Astrocyte of the cerebellum (primary cell): ENCODE data around the gene EPS8L3.

Experiments used
- DNase-seq: peaks from one replicate; pipeline ENCODE4 v3.0.0-alpha.2; 2011; ENCODE audit warnings: low read depth
- H3K4me3 ChIP-seq: 2 replicates; pipeline ENCODE4 v1.5.1; 2011; ENCODE audit warnings: mild to moderate bottlenecking, low read depth, low read length, moderate library complexity
- CTCF ChIP-seq: IDR thresholded peaks from 2 replicates; pipeline ENCODE4 v1.5.1; 2012; ENCODE audit warnings: low read length, low read depth, moderate library complexity, mild to moderate bottlenecking; ENCODE audit errors: missing control alignments
- in situ Hi-C: cut with HindIII; loops from 2 replicates; pipeline ENCODE4 v1.10.0; 2017; ENCODE audit warnings: low sequenced_read_pairs

Gene EPS8L3

GRCh38 chr1:109806733-109807400 is 43.1 kb upstream of the EPS8L3 start:
- no peak for TF ChIP-seq CTCF
- no peak overlapping the region for H3K4me3 ChIP-seq

GRCh38 chr1:109805486-109806165 is 41.9 kb upstream of the EPS8L3 start:
- no peak overlapping the region for H3K4me3 ChIP-seq
- no peak for DNase-seq
- in situ Hi-C loops, result no loop called here
- TF ChIP-seq CTCF, result no peak

More at GRCh38 chr1:109806733-109807400, 43.1 kb upstream of the EPS8L3 start:
- no peak for DNase-seq
- in situ Hi-C loops, result no loop called here

GRCh38 chr1:109804660-109805059 is 40.9 kb upstream of the EPS8L3 start:
- TF ChIP-seq CTCF, result no peak
- DNase-seq, result no peak
- H3K4me3 ChIP-seq, result no peak overlapping the region
- in situ Hi-C loops, result no loop called here

- no peak for DNase-seq
- no peak for TF ChIP-seq CTCF
- no peak overlapping the region for H3K4me3 ChIP-seq
- in situ Hi-C loops, result no loop called here
These were observed 40.2 kb upstream of the EPS8L3 start for GRCh38 chr1:109803901-109804331.

GRCh38 chr1:109802901-109803561 is 39.3 kb upstream of the EPS8L3 start:
- H3K4me3 ChIP-seq, result no peak overlapping the region
- DNase-seq, result no peak
- no peak for TF ChIP-seq CTCF
- in situ Hi-C loops, result no loop called here

GRCh38 chr1:109802136-109802900 is 38.6 kb upstream of the EPS8L3 start:
- no peak for TF ChIP-seq CTCF
- no peak overlapping the region for H3K4me3 ChIP-seq
- in situ Hi-C loops, result no loop called here
- DNase-seq, result no peak
